Stimulated activated CD4-positive, alpha-beta T cell treated with anti-CD3 and anti-CD28 coated beads, Interleukin-2, amount 100 ng/mL, for 48 hours (primary cell): ENCODE data around the gene SNAPC2.
"Not testable (repeated sequence)": the region's sequence is repeated elsewhere in the genome, so short reads cannot be mapped to it uniquely, and the experiment has no call there.

Experiments used
- DNase-seq, 2 donors: peaks; one replicate each; pipeline ENCODE4 v3.0.0-alpha.2; 2020

The SNAPC2 gene

DNA sequence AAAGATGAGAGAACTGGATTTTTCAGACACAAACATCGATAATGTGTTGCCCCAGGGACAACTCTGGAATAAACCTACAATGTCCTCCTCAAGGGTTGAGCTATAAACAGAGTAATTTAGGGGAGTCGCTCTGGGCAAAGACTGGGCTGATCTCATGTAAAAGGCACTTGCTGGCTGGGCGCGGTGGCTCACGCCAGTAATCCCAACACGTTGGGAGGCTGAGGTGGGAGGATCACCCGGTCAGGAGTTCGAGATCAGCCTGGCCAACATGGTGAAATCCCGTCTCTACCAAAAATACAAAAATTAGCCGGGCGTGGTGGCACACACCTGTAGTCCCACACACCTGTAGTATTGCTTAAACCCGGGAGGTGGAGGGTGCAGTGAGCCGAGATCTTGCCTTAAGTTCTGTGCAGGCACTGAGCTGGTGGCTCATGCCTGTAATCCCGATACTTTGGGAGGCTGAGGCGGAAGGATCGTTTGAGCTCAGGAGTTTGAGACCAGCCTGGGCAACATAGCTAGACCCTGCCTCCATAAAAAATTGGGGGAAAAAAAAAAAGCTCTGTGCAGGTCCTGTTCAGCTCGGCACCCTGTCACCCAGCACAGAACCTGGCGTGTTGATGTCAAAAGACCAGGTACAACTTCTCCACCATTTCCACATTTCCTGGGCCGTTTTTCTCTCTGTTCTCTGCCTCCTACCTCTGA lies 21.9 kb downstream of the SNAPC2 start:
- no peak for DNase-seq

DNA sequence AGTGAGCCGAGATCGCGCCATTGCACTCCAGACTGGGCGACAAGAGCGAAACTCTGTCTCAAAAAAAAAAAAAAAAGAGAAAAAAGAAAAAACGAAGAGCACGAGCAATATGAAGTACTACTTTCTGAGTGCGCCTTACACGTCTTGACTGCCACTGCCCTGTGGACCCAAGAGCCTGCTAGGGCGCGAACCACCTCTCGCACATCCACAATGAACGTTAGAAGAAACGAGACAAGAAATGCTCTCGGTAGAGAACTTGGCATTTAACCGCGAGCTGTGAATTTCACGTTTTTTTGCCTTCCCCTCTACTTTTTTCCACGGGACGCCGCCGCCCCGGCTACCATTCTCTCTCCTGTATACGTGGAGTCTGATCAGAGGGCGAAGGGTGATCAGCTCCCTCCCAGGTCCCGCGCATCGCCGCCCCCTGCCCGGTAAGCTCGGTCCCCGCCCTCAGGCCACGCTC lies 22.9 kb downstream of the SNAPC2 start:
- no peak for DNase-seq

GRCh38 chr19:7943444-7944176 lies 23.5 kb downstream of the SNAPC2 start, which contains the start of gene TIMM44:
Gene TIMM44 (minus strand): TSS chr19:7943666. CDS start chr19:7943651, 15 bp downstream.
- DNase-seq, result peak; percentile 95 to 97

DNA sequence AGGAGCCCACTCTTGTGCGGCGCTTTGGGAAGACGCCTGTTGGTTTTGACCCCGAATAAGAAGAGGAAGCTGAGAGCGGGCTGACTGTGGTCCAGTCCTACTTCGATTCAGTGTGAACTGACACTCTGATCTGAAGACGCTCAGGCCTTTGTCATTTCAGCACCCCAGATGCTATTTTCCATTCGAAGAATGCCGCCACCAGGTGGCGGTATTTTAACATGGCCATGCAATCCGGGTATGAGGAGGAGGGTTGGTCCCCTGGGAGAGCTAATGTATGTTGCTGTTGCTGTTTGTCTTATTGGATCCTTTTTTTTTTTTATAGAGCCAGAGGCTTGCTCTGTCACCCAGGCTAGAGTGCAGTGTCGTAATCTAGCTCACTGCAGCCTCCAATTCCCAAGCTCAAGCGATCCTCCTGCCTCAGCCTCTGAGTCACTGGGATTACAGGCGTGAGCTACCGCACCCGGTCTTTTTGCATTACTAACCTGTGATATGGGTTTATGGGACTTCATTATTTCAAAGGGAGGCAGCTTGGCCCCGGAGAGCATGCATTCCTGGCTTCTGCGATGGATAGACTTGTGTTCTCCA lies 24.1 kb downstream of the SNAPC2 start:
- DNase-seq, result peak; percentile 87 to 88

- DNase-seq, result no peak
Measured at GRCh38 chr19:7947939-7948338, 27.8 kb downstream of the SNAPC2 start.

- DNase-seq, result no peak
Measured at GRCh38 chr19:7953060-7953459, 32.9 kb downstream of the SNAPC2 start.

- no peak for DNase-seq
Measured at GRCh38 chr19:7953576-7953975, 33.4 kb downstream of the SNAPC2 start.

- DNase-seq, result no peak
Measured at GRCh38 chr19:7955696-7956095, 35.6 kb downstream of the SNAPC2 start.

DNA sequence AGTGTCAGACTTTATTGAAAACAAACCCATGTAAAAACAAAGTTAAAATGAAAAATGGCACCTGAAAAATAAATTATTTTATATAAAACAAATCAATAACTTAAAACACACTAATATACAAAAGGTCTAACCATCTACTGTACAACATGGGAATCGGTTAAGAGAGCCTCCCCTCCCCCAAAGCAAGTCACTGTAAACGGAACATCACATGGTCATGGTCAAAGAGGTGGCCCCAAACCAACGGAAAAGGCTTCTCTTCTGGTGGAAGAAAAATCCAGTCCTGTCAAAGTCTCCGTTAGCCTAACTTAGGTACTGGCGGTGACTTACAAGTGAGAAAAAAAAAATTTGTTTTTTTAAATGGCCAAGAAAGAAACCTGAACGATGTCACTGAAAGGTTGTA lies 39.1 kb downstream of the SNAPC2 start:
- no peak for DNase-seq

DNA sequence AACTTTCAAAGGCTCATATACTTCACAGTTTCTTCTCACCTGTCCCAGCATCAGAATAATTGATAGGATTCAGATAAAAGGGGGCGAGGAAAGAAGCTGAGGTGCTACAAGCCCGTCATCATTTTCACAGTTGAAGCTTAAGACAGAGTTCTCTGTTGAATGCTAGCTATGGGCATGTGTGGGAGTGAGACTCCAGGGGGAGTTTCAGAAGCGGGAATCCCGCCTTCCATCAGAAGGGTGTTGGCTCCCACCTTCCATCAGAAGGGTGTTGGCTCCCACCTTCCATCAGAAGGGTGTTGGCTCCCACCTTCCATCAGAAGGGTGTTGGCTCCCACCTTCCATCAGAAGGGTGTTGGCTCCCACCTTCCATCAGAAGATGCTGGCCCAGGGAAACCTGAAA lies 40.9 kb downstream of the SNAPC2 start:
- not testable (repeated sequence) for DNase-seq

DNA sequence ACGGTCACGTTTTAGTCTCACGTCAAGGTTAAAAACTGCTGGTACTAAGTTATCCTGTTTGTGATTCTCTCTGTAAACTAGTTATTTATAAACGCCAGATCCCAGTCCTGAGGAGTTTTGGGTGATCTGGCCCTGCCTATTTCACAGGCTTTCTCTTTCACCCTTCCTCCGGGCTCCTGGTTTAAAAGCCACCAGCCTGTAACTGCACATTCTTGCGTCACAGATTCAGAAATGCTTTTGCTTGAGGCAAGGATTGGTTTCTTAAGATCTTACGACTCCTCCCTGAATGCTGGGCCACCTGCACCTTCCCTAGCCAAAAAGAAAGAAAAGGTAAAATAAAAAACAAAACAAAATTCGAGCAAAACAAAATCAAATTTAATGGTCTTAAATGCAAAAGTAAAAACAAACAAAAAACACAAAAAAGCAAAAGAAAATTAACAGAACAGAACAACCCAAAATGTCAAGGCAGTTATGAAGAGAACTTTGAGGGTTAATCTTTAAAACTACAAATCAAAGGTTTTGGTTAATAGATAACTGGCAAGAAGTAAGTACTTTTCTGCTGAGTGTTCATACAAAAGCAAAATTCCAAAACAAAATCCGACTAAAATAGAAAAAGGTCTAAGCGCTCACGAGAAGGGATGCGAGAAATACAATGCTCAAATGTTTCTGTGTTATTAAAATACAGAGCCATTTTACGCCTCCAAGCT lies 41.9 kb downstream of the SNAPC2 start:
- DNase-seq, result no peak

DNA sequence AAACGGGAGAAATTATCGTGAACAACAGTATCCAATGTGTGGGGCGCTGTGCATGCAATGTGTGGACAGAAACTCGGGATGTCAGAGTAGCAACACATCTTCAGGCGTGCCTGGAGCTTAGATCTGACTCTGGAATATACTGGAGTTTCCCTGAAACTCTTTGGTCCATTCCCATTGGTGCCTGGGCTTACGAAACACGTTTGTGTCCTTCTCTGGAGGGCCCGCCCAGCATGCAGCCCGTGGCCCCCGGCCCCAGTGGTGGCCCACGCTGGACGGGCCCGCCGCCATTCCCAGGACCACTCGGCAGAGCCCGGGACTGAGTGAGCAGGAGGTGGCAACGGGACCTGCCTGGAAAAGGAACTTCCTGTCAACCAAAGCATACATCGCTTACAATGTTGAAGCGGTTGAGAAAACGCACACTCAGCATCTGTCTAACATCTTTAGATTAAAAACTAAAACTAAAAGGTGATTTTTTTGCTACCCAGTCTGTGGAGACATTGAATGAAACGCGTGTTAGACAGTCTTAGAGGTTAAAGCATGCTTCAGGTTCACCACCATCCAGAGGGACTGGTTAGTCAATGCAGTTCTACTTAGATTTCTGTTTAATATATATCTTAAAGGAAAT lies 42.6 kb downstream of the SNAPC2 start:
- DNase-seq, result no peak

GRCh38 chr19:7963566-7963965 lies 43.4 kb downstream of the SNAPC2 start:
- DNase-seq, result no peak

GRCh38 chr19:7965259-7965841 lies 45.2 kb downstream of the SNAPC2 start:
- no peak for DNase-seq

- no peak for DNase-seq
Measured at GRCh38 chr19:7965921-7966665, 46.0 kb downstream of the SNAPC2 start.

GRCh38 chr19:7968008-7968795 lies 48.1 kb downstream of the SNAPC2 start:
- DNase-seq, result no peak

DNA sequence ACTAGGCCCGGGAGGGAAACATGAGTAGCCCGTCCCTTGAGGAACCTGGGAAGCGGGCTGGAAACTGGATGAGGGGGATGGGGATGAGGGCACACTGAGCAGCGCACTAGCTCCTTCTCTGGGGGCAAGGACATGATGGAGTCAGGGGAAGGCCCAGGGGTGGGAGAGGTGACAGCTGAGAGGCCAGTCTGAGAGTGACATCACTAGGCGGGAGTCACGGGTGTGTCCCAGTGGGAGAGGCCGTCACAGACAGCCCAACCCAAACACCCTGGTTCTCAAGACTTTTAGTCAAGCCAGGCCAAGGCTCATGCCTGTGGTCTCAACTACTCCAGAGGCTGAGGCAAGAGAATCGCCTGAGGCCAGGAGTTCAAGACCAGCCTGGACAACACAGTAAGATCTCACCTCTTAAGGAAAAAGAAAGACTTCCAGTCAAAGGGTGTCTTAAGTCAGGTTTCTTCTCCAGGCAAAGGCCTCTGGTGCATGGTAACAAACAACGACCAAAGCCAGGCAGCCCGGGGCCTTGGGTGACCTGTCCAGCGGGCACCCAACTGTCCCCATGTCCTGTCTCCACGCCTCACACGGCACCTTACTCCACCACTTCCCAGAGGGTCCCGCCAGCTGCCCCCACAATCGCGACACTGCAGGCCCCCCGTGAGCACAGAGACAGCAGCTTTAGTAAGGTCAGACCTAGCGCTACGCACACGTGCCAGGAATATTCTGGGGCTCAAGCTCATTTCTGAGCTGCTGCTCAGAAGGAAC lies 48.8 kb downstream of the SNAPC2 start:
- DNase-seq, result no peak

- DNase-seq, result no peak
Measured at GRCh38 chr19:7969555-7969939, 49.4 kb downstream of the SNAPC2 start.

- DNase-seq, result peak; percentile 15 to 32
Measured at GRCh38 chr19:7970716-7971448, 50.7 kb downstream of the SNAPC2 start.
